HG03442 (cell line): ENCODE results near the gene GALNS.

Source experiments
- ATAC-seq: cut with Tn5 transposase; IDR thresholded peaks from one replicate; pipeline ENCODE4 v1.9.1; 2021; ENCODE audit warnings: mild to moderate bottlenecking, moderate library complexity; ENCODE audit not compliant: unreplicated experiment

The GALNS gene

DNA sequence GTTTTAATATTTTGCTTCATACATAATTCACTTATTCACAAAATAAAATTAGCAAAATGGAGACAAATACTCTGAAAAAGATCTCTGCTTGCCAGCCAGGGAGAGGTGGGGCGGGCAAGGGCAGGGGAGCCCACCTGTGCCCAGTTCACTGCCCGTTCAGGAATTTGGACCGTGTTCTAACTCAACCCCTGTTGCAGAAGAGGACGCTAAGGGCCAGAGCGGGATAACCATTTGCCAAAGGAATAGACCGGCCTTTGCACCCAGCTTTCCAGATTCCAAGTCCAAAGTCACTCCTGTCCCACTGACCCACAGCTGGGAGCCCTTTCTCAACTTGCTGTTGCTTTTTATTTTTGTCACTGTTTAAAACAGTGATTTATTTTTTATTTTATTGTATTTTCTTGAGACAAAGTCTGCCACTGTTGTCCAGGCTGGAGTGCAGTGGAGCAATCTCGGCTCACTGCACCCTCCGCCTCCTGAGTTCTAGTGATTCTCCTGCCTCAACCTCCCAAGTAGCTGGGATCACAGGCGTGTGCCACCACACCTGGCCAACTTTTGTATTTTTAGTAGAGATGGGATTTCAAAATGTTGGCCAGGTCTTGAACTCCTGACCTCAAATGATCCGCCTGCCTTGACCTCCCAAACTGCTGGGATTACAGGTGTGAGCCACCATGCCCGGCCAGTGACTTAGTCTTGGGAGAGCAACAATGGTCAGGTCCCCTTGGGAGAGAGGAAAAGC, 69.0 kb downstream of the GALNS start:
- no peak for ATAC-seq

DNA sequence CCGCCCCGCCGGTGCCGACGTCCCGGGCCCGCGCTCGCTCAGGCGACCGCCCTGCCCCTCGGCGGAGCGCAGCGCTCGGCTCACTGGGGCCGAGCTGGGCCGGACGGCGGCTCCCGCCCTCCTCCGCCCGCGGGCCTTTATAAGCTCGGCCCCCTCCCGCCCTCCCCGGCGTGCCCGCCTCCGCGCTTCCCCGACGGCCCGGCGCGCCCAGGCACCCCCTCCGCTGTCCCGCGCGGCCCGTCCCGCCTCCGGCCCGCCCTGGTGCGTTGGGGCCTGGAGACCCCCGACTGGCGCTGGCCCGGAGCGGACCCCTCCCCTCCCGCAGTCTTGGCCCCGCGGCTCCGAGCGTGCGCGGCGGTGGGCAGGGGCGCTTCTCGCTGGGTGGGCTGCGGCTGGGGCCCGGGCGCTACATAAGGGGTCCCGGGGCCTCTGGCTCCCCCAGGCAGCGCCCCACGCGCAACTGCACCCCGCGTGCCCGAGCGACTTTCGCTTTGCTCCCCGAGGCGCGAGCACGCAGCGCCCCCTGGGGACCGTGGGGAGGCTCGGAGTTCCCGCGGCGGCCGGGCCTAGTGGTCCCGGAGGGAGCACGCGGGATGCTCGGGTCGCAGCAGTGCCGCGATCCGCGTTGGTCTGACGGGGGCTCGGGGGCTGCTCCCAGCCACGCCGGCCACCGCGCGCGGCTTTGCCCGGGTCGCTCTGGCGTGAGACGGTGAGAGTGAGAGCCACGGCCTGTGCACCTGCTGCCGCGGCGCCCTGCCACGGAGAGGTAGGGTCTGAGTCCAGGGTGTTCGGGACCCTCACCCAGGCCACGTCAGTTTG, 71.4 kb downstream of the GALNS start, which contains the start of gene PIEZO1:
PIEZO1 (minus strand) TSS at position 115 of the 819 bp plus-strand sequence. CDS start 256 bp downstream, outside the sequence.
- no peak for ATAC-seq

DNA sequence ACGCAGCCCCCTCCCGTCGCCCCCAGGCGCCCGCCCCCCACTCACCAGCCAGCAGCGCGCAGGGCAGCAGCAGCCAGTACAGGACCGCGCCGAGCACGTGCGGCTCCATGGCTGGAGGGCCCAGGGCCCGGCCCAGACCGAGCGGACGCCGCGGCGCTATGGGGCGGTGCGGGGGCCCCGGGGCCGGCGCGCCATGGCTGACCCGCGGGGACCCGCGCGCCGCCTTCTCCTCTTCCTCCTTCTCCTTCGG, 72.0 kb downstream of the GALNS start:
- ATAC-seq = no peak

DNA sequence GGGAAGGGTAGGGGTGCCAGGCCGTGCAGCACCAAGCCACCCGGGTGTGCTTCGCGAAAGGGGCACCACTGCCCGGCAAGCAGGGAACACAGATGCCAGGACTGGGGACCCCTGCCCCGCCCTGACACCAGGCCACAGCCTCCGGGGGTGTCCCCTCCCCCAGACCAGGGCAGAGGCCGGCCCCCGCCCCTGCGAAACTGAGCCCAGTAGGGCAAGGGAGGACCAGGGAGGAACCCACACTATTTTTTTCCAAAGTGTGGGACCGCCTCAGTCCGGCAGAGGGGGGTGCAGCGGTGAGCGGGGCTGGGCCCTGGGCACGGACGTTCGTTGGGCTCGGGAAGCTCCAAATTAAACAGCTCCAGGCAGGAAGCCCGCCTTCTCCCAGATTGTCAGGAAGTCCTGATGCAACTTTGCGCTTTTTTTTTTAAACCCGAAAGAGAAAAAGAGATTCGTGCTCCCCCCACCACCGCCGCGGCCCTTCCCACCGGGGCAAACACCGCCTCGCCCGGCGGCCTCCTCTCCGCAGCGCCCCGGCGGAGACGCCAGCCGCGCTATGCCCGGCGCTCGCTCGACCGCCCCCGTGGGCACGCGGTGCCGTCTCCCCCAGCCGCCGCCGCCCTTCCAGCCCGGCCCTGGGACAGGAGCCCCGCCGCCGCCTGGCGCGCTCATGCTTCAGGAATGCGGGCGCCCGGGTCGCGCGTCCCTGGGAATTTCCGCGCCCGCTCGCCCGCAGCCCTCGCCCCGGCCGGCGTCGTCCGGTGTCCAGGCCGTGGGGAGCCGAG, 72.5 kb downstream of the GALNS start:
- ATAC-seq = no peak

DNA sequence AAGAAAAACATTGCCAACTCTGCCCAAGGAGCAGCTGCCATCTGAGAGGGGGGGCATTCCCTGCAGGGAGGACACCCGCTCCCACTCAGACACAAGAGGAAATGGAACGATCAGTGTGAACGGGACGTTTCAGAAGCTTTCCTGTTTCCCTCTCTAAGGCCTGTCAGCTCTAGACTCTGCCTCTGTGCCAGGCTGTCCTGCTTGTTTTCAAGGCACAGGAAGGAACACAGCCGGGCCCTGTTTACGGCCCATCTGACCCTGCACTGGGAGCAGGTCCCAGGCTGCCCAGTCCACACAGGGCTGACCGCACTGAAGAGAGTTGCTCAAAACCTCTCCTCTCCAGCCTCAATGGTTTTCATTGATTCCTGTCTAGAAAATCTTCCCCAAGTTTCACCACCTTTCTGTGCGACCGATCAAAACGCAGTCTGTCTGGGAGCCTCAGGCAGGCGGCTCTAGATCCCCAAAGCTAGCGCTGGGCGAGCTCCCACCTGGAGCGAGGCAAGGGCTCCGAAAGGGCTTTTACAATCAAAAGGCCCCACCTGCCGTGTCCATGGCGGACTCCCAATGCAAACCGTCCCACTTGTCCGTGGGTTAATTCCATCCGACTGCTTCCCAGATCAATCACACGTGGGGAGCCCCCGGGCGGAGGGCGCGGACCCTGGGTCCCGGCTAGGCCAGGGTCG, 73.2 kb downstream of the GALNS start:
- ATAC-seq = no peak

DNA sequence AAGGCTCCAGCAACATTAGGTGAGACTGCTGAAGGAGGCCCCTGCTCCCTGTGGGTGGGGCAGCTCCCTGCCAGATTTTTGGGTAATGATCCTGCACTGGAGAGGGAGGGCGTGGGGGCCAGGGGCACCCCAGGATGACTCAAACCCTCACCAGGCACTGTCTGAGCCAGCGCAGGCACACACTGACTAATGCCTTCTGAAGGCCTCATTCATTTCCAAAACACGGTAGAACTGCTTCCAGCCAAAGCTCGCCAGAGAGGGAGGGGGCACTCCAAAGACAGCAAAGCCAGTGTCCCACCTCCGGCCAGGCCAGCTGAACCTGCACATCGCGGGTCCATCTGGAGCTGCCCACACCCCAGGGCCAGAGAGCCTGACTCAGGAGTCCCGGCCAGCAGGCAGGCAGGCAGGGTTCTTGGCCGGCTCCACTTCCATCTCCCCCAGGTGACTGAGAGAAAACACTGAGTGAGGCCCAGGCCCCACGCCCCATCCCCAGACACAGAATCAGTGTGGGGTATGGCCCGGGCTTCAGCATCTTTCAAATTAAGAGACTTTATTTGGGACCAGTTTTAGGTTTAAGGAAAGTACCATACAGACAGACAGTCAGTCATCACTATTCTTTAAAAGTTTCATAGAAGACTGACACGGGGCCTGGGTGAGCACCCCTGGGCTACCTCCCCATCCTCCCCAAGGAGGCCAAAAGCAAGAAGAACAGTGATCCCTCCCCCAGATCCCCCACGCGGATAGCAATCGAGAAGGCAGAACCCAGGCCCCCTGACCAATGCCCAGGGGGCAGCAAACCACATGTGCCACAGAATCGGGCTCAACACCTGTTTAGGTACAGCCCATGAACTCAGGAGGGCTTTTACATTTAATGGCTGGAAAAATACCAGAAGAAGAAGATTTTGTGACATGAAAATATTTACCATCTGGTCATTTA, 74.0 kb downstream of the GALNS start:
- no peak for ATAC-seq

DNA sequence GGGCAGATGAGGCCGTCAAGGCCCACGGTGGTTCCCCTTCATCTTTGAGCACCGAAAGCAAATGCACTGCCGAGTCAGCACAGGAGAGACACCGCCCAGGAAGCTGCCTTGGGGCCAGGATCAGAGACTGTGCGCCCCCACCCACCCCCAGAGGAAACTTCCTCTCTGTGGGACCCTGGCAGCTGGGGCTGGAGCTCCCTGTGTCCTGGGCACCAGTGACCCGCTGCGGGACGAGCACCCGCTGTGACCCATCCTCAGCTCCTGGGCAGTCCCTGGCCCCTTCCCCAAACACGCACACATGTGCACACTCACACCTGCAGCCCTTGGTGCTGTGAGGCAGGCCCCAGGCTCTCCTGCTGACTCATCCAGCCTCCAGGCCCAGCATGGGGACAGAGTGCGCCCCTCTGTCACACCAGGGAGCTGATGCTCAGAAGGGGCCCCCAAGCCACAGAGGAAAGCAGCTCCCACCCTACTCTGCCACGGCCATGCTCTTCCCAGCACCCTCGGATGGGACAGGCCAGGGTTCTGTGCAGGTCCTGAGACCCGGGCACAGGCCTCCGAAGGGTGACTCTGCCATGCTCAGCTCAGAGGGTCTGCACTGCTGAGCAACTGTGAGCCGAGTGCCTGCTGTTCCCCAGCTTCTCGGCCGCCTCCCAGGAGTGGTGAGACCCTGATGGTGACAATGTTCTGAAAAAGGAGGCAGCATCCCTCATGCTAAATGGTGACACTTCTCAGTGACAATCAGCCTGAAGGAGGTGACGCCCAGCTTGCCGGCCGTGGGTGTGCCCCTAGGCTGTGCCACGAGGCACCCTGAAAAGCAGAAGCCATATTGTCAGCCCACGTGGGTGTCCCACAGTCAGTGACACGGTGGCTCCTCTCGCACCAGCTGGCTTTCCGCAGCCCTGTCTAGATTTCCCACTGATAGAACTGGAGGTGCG, 75.3 kb downstream of the GALNS start:
- ATAC-seq = no peak

DNA sequence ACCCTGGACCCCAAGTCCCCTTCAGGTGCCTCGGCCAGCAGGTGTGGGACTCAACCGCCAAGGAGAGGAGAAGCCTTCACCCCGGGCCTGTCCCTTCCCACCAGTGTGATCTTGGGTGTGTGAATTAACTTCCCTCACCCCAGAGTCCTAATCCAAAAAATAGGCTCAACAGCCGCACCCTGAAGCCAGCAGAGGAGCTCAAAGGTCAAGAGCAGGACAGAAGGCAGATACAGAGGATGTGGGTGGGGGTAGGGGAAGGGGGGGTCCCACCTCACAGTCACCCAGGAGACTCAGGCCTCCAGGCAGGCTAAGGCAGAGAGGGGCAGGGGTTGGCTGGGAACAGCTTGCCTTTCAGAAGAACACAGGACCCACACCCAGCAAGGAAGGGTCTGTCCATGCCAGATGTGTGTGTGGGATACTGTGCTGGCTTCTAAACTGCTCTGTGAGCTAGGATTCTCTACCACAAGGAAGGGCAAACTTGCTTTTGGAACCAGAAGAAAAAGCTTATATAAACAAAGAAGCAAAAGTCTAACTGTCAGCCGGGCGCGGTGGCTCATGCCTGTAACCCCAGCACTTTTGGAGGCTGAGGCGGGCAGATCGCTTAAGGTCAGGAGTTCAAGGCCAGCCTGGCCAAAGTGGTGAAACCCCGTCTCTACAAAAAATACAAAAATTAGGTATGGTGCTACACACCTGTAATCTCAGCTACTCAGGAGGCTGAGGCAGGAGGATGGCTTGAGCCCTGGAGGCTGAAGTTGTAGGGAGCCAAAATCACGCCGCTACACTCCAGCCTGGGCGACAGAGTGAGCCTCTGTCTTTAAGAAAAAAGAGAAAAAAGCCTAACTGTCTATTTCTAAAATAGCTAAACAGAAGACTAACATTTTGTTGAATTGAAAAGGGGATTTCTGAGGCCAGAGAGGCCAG, 76.3 kb downstream of the GALNS start:
- no peak for ATAC-seq

DNA sequence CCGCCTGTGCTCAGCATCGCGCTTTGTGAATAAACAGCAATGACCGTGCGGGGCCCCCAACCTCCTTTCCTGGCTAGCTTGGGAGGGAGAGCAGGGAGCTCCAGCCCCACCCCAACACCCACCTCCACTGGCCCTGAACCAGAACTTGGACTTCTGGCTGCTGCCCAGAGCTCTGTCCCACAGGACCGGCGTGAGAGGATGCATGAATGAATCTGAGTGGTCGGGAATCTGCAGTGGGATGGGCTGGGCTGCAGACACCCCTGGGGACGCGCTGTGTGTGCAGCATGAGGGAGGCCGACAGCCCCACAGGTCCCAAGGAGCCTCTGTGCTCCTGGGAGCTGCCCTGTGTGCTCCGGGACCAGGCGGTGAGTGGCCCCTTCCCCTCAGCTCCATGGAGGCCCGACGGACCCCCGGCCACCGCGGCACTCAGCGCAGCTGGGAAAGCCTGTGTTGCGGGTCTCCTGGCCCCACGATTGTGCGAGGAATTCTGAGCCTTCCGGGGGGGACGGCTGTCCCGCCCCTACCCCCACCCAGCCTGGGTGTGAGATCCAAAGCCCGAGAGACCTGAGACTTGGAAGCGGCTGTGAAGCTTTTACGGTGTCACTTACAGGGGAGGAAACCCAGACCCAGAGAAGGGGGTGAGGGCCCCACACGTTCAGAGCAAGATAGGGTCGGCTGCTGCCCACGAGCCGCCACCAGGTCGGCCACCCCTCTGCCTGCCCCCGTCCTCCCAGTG, 77.2 kb downstream of the GALNS start:
- ATAC-seq = no peak

DNA sequence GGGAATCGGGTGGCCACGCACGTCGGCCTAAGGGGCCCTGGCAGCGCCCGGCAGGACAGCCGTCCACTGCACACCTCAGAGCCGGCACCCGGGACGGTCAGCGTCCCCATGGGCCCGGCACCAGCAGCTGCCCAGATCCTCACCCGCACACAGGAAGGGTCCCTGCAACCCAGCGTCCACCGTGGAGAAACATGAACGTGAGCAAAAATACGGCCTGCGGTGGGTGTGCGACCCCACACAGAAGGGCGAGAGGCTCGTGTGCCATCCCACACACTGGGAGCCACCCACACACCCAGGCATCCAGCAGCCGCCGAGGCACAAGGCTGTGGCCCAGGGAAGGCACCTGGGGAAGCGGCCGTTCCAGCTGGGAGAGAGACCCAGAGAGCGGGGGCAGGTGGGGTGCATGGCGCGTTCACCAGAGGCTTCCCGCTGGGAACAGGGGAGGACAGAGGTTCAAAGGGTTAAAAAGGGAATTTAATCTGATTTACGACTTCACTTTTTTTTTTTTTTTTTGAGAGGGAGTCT, 78.1 kb downstream of the GALNS start:
- no peak for ATAC-seq

DNA sequence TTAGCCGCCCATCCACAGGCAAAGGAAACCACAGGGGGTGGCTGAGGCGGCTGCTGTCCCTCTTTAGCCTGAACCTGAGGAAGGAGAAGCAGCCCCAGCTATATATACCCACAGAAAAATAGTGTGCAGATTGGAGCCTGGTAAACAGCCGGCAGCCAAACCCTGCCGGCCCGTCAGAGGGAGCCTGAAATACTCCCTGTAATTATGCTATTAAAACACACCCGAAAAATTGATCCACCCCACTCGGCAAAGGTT, 78.5 kb downstream of the GALNS start:
- ATAC-seq = no peak

DNA sequence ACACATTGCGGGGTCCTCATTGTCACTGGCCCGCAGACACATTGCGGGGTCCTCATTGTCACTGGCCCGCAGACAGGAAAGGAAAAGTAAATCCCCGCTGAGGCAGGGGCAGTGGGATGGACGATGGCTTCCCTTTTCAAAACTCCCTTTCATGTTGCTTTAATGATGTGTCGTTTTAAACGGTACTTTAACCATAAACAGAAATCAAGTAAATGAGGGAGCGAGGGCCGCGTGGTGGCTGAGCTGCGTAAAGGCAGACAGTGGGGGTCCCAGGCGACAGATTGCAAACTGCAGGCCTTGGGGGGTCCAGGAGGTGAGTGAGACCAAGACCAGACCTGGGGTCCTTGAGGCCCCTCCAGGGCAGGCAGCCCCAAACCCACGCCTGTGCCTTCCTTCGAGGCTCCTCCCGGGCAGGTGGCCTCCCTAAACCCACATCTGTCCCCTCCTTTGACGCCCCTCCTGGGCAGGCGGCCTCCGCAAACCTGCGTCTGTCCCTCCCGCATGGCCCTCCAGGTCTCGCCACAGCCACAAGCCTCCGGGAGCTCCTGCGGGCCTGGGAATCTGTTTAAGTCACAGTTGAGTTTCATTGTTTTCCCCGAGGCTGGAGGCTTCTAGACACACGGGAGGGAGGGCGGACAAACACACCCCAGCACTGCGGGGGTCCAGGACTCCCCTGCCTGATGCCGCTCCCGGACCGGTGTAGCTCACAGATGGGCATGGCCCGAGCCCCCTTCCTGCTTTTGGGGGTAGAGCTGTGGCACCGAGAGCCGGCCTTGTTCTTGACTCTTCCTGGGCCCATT, 79.1 kb downstream of the GALNS start:
- ATAC-seq = no peak

DNA sequence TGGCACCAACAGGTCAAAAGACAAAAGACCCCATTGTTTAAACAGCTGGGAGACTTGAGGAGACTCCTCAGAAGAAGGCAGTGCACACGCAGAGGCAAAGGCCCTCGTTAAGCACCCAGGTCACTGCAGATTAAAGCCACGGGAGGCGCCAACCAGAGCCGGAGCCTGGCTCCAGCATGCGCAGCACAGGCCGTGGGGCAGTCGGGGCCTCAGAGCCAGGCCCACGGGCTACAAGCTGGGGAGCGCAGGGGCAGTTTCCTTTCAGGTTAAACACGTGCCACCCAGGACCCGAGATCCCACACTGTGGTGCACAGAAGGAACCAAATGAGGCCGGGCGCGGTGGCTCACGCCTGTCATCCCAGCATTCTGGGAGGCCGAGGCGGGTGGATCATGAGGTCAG, 80.9 kb downstream of the GALNS start:
- ATAC-seq = no peak

DNA sequence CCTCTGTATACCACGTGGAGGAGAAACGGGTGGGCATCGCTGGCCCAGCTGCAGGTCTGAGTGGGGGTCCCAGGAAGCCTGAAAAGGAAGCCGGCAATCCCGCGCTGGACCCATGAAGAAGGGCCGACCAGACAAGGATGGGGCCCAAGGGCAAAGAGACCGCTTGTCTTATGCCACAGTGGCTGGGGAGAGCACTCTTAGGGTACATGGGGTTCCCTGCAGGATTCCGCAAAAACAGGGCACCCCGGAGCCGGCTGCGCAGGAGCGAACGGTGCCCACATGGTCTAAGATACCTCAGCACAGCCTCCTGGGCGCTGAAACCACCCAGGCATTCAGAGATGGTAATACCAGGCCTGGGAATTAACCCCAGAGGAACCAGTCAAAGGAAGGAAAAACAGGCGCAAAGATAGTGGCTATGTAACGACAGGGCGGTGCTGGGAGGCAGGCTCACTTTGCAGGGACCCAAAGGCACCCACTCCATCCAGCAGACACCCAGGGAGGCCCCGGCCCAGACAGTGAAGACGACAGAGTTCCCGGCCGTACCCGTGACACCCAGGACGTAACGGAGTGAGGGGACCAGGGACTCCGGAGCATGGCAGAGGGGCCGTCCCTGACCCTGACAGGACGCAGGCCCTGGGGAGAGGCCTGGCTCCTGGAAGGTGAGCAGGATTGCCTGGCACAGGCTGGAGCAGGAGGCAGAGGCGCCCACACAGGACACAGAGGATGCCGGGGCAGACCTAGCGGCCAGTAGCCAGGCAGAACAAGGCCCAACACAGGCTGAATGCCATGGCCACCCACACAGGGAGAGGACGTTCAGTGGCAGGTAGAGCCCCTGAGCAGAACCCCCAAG, 82.0 kb downstream of the GALNS start:
- ATAC-seq = no peak

DNA sequence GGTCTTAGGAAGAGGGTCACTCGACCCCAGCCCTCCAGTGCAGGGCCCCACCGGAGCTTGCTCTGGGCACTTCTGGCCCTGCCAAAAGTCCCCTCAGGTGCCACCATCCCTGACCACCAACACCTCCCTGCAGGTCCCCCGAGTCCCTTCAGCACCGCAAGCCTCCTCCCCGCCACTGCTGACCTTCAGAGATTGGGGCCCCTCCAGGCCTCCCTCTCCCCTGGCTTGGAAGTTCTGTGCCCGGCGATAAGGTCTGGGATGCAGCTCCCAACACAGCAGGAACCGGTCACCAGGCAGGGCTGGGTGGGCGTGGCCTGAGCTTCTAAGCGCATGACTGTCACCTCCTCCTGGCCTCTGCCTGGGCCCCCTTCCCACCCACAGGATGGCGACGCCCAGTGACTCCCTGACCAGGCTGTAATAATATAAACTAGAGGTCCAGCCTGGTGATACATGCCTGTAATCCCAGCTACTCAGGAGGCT, 82.9 kb downstream of the GALNS start:
- ATAC-seq = no peak
